Activated CD4-positive, alpha-beta T cell treated with anti-CD3 and anti-CD28 coated beads, Interleukin-2, amount 50 U/mL, for 48 hours (primary cell): ENCODE results near the gene KLHDC1.

Source experiments
- DNase-seq, 2 experiments: peaks; one replicate each; pipeline ENCODE4 v3.0.0-alpha.2; 2020

Gene KLHDC1

DNA sequence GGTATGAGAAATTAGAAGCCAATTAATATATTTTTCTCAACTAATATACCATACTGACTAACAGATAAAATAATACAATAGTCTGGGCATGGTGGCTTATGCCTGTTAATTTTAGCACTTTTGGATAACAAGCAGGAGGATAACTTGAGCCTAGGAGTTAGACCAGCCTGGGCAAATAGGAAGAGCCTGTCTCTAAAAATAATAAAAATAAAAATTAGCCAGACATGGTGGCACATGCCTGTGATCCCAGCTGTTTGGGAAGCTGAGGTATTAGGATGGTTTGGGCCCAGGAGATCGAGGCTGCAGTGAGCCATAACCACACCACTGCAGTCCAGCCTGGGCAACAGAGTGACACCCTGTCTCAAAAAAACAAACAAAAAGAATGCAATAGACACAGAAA is 99.7 kb downstream of the KLHDC1 start:
- no peak for DNase-seq

- DNase-seq = no peak
Measured at GRCh38 chr14:49796025-49796424, 103.1 kb downstream of the KLHDC1 start.
